ENCODE results near the gene GCM1. TPM values are rescaled to one million over a fixed set of nuclear protein-coding genes. Genes with fewer than 3 reads are reported as not detected.

The GCM1 gene
- total RNA-seq, 1 donor from 2014 or later, result not detected

- H3K9me3 Mint-ChIP-seq (ENCODE audit: unreplicated experiment), result peaks cover 3% of the 10 kb centered on the region
Measured at GRCh38 chr6:53119349-53119748, 29.3 kb downstream of the GCM1 start.

GRCh38 chr6:53115741-53116140 is 32.9 kb downstream of the GCM1 start:
- Mint-ChIP-seq H3K36me3 (ENCODE audit: unreplicated experiment) (no peaks in the 10 kb centered on the region), H3K27me3 (ENCODE audit: unreplicated experiment) (peaks cover 4% of the 10 kb centered on the region), H3K27ac (ENCODE audit: unreplicated experiment) (no peak overlapping the region), H3K4me1 (ENCODE audit: low read depth, unreplicated experiment) (peaks cover 9% of the 10 kb centered on the region), H3K4me3 (ENCODE audit: unreplicated experiment) (no peak overlapping the region), H3K9me3 (ENCODE audit: unreplicated experiment) (peaks cover 3% of the 10 kb centered on the region)
- TF ChIP-seq, protein P1, sequence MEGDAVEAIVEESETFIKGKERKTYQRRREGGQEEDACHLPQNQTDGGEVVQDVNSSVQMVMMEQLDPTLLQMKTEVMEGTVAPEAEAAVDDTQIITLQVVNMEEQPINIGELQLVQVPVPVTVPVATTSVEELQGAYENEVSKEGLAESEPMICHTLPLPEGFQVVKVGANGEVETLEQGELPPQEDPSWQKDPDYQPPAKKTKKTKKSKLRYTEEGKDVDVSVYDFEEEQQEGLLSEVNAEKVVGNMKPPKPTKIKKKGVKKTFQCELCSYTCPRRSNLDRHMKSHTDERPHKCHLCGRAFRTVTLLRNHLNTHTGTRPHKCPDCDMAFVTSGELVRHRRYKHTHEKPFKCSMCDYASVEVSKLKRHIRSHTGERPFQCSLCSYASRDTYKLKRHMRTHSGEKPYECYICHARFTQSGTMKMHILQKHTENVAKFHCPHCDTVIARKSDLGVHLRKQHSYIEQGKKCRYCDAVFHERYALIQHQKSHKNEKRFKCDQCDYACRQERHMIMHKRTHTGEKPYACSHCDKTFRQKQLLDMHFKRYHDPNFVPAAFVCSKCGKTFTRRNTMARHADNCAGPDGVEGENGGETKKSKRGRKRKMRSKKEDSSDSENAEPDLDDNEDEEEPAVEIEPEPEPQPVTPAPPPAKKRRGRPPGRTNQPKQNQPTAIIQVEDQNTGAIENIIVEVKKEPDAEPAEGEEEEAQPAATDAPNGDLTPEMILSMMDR (IDR thresholded peaks at IDR 0.05; ENCODE audit: partially characterized antibody, unreplicated experiment), result no peak
- DNase-seq, result no peak

More at GRCh38 chr6:53119349-53119748, 29.3 kb downstream of the GCM1 start:
- H3K36me3 Mint-ChIP-seq (ENCODE audit: unreplicated experiment), result no peaks in the 10 kb centered on the region
- H3K27me3 Mint-ChIP-seq (ENCODE audit: unreplicated experiment), result peaks cover 2% of the 10 kb centered on the region
- no peak overlapping the region for H3K4me3 Mint-ChIP-seq (ENCODE audit: unreplicated experiment)
- peaks cover 11% of the 10 kb centered on the region for H3K4me1 Mint-ChIP-seq (ENCODE audit: low read depth, unreplicated experiment)
- no peak overlapping the region for H3K27ac Mint-ChIP-seq (ENCODE audit: unreplicated experiment)
- DNase-seq, result no peak
- TF ChIP-seq, protein P1 (IDR thresholded peaks at IDR 0.05; ENCODE audit: partially characterized antibody, unreplicated experiment), result no peak

- TF ChIP-seq, protein P1 (IDR thresholded peaks at IDR 0.05; ENCODE audit: partially characterized antibody, unreplicated experiment), result no peak
- peaks cover 5% of the 10 kb centered on the region for H3K4me1 Mint-ChIP-seq (ENCODE audit: low read depth, unreplicated experiment)
- no peak overlapping the region for H3K27ac Mint-ChIP-seq (ENCODE audit: unreplicated experiment)
- H3K4me3 Mint-ChIP-seq (ENCODE audit: unreplicated experiment), result no peak overlapping the region
- no peaks in the 10 kb centered on the region for H3K36me3 Mint-ChIP-seq (ENCODE audit: unreplicated experiment)
- H3K9me3 Mint-ChIP-seq (ENCODE audit: unreplicated experiment), result no peaks in the 10 kb centered on the region
- H3K27me3 Mint-ChIP-seq (ENCODE audit: unreplicated experiment), result peaks cover 4% of the 10 kb centered on the region
- DNase-seq, result no peak
Measured at GRCh38 chr6:53115113-53115512, 33.5 kb downstream of the GCM1 start.

GRCh38 chr6:53113742-53114141 is 34.9 kb downstream of the GCM1 start:
- H3K27ac Mint-ChIP-seq (ENCODE audit: unreplicated experiment), result no peak overlapping the region
- peaks cover 4% of the 10 kb centered on the region for H3K27me3 Mint-ChIP-seq (ENCODE audit: unreplicated experiment)
- H3K4me1 Mint-ChIP-seq (ENCODE audit: low read depth, unreplicated experiment), result no peaks in the 10 kb centered on the region
- H3K36me3 Mint-ChIP-seq (ENCODE audit: unreplicated experiment), result no peaks in the 10 kb centered on the region
- TF ChIP-seq, protein P1 (IDR thresholded peaks at IDR 0.05; ENCODE audit: partially characterized antibody, unreplicated experiment), result no peak
- no peak for DNase-seq
- no peaks in the 10 kb centered on the region for H3K9me3 Mint-ChIP-seq (ENCODE audit: unreplicated experiment)
- H3K4me3 Mint-ChIP-seq (ENCODE audit: unreplicated experiment), result no peak overlapping the region

- no peak for DNase-seq
- H3K9me3 Mint-ChIP-seq (ENCODE audit: unreplicated experiment), result no peaks in the 10 kb centered on the region
Measured at GRCh38 chr6:53112871-53113270, 35.8 kb downstream of the GCM1 start.

More at GRCh38 chr6:53112871-53113270, 35.8 kb downstream of the GCM1 start:
- Mint-ChIP-seq H3K27ac (ENCODE audit: unreplicated experiment) (no peak overlapping the region), H3K27me3 (ENCODE audit: unreplicated experiment) (peaks cover 4% of the 10 kb centered on the region), H3K4me3 (ENCODE audit: unreplicated experiment) (no peak overlapping the region), H3K4me1 (ENCODE audit: low read depth, unreplicated experiment) (no peaks in the 10 kb centered on the region), H3K36me3 (ENCODE audit: unreplicated experiment) (no peaks in the 10 kb centered on the region)
- TF ChIP-seq, protein P1 (IDR thresholded peaks at IDR 0.05; ENCODE audit: partially characterized antibody, unreplicated experiment), result no peak
